Measurements from ENCODE around the gene SYNGR2.

Gene SYNGR2

DNA sequence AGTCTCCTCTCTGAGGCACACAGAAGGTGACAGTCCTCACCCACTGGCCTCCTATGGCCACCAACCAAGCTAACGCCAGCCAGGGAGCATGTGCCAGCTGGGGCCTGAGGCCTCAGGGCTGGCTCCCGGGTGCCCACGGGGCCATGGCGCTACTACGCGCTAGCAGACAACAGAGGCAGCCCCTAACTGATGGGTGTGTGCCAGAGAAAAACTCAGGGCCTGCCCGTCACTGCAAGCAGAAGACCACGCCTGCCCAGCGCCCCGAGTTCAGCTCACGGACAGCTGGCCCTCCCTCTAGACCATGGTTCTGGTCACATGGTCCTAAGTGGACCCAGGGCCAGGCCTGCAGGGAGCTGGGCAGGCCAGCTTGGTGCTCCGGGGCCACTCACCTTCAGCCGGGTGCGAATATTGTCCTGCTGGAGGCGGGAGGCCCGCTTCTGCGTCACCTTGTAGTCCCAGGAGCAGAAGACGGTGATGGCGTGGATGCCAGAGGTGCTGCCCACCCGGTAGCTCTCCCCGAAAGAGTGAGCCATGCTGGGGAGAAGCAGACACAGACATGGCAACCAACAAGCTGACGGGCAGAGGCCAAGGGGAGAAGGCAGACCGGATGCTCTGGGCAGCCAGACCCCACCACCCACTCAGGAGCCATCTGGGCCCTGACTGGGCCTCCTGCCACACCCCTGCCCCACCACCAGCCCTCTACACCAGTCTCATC is 46.0 kb upstream of the SYNGR2 start:
- TF ChIP-seq POLR2AphosphoS5 (IDR thresholded peaks at IDR 0.05; ENCODE audit: low read depth, low read length), result no peak
- no peak for TF ChIP-seq SIN3A (IDR thresholded peaks at IDR 0.05; ENCODE audit: borderline replicate concordance, insufficient read depth, low read length)
- TF ChIP-seq, protein P1, sequence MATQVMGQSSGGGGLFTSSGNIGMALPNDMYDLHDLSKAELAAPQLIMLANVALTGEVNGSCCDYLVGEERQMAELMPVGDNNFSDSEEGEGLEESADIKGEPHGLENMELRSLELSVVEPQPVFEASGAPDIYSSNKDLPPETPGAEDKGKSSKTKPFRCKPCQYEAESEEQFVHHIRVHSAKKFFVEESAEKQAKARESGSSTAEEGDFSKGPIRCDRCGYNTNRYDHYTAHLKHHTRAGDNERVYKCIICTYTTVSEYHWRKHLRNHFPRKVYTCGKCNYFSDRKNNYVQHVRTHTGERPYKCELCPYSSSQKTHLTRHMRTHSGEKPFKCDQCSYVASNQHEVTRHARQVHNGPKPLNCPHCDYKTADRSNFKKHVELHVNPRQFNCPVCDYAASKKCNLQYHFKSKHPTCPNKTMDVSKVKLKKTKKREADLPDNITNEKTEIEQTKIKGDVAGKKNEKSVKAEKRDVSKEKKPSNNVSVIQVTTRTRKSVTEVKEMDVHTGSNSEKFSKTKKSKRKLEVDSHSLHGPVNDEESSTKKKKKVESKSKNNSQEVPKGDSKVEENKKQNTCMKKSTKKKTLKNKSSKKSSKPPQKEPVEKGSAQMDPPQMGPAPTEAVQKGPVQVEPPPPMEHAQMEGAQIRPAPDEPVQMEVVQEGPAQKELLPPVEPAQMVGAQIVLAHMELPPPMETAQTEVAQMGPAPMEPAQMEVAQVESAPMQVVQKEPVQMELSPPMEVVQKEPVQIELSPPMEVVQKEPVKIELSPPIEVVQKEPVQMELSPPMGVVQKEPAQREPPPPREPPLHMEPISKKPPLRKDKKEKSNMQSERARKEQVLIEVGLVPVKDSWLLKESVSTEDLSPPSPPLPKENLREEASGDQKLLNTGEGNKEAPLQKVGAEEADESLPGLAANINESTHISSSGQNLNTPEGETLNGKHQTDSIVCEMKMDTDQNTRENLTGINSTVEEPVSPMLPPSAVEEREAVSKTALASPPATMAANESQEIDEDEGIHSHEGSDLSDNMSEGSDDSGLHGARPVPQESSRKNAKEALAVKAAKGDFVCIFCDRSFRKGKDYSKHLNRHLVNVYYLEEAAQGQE (IDR thresholded peaks at IDR 0.05; ENCODE audit: insufficient read depth in 1 of 2, low read depth in 2 of 2, low read length in 2 of 2), result no peak

DNA sequence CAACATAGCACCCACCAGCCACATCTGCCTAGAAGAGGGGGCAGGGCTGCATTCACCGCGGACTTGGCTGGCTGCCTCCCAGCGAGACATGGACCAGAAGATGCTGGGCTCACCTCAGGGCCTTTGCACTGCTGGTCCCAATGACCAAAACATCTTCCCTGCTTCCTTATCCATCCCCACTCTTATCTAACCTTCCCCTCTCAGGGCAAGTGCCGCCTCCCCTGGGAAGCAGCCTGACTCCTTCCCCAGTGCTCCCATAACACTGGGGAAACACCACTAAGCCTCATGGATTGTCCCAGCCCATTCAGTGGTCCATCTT is 45.5 kb upstream of the SYNGR2 start:
- no peak for TF ChIP-seq FOXP2 (optimal IDR thresholded peaks at IDR 0.05; ENCODE audit: borderline replicate concordance, extremely low read depth, extremely low read length, insufficient read depth)
- TF ChIP-seq, protein P1 (IDR thresholded peaks at IDR 0.05; ENCODE audit: insufficient read depth in 1 of 2, low read depth in 2 of 2, low read length in 2 of 2), result no peak
- TF ChIP-seq POLR2AphosphoS5 (IDR thresholded peaks at IDR 0.05; ENCODE audit: low read depth, low read length), result no peak
- TF ChIP-seq SIN3A (IDR thresholded peaks at IDR 0.05; ENCODE audit: borderline replicate concordance, insufficient read depth, low read length), result no peak
- TF ChIP-seq TAF1 (IDR thresholded peaks at IDR 0.05; ENCODE audit: borderline replicate concordance, insufficient read depth, low read length), result no peak

DNA sequence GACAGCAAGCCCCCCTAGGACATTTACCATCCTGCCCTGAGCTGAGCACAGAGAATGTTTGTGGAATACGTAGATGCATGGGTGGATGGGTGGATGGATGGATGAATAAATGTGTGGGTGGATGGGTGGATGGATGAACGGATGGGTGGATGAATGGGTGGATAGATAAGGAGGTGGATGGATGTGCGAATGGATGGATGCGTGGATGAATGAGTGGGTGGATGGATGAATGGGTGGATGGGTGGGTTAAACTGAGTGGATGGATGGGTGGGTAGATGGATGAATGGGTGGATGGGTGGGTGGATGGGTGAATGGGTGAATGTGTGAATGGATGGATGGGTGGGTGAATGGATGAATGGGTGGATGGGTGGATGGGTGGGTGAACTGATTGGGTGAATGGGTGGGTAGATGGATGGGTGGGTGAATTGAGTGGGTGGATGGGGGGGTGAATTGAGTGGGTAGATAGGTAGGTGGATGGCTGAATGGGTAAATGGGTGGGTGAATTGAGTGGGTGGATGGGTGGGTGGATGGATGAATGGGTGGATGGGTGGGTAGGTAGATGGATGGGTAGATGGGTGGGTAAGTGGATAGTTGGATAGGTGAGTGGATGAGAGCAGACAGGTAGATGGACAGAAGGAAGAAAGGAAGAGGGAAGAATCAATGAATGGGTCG is 45.0 kb upstream of the SYNGR2 start:
- no peak for TF ChIP-seq FOXP2 (optimal IDR thresholded peaks at IDR 0.05; ENCODE audit: borderline replicate concordance, extremely low read depth, extremely low read length, insufficient read depth)

DNA sequence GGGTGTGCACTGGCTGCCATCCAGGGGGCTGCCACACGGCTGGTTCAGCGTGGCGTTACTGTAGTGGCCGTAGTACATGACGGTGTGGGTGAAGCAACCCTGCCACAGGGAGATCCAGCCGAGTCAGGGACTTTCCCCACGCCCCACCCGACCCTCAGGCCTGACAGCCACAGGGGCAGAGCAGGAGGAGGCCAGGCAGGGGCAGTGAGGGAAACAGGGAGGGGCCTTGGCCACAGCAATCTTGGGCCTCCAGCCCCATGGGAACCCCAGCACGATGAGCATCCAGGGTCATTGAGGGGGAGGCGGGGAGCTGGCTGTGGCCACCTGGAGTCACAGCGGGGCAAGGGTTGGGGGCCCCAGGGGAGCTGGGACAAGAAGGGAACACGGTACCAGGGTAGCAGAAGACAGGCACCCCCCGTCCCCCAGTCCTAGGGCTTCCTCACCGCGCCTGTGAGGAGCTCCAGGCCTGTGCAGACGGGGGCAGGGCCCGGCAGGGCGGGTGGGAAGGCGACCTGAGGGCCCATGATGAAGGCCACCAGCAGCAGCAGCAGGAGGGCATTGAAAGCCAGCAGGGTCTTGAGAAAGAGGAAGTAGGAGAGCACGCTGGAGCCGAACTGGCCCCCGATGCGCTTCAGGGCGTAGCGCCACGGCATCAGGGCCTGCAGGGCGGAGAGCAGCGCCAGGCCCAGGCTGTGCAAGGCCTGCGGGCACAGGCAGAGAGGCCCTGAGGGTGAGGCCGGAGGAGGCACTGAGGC is 44.1 kb upstream of the SYNGR2 start:
- TF ChIP-seq TAF1 (IDR thresholded peaks at IDR 0.05; ENCODE audit: borderline replicate concordance, insufficient read depth, low read length), result no peak

DNA sequence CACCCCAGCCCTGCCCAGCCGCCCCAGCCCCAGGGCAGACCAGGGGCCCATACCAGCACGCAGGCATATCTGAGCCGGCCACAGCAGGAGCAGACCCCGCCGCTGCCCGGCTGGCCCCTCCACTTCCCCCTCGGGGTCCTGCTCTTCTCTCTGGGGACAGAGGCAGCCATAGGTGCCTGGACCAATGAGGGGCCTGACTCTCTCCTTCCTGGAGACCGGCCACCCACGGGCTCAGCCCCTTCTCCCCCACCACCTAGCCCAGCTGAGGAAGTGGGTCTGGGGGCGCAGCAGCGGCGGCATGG is 43.6 kb upstream of the SYNGR2 start:
- TF ChIP-seq SIN3A (IDR thresholded peaks at IDR 0.05; ENCODE audit: borderline replicate concordance, insufficient read depth, low read length), result no peak
- no peak for TF ChIP-seq POLR2AphosphoS5 (IDR thresholded peaks at IDR 0.05; ENCODE audit: low read depth, low read length)
- TF ChIP-seq TAF1 (IDR thresholded peaks at IDR 0.05; ENCODE audit: borderline replicate concordance, insufficient read depth, low read length), result no peak
- TF ChIP-seq FOXP2 (optimal IDR thresholded peaks at IDR 0.05; ENCODE audit: borderline replicate concordance, extremely low read depth, extremely low read length, insufficient read depth), result no peak
- TF ChIP-seq, protein P1 (IDR thresholded peaks at IDR 0.05; ENCODE audit: insufficient read depth in 1 of 2, low read depth in 2 of 2, low read length in 2 of 2), result no peak

DNA sequence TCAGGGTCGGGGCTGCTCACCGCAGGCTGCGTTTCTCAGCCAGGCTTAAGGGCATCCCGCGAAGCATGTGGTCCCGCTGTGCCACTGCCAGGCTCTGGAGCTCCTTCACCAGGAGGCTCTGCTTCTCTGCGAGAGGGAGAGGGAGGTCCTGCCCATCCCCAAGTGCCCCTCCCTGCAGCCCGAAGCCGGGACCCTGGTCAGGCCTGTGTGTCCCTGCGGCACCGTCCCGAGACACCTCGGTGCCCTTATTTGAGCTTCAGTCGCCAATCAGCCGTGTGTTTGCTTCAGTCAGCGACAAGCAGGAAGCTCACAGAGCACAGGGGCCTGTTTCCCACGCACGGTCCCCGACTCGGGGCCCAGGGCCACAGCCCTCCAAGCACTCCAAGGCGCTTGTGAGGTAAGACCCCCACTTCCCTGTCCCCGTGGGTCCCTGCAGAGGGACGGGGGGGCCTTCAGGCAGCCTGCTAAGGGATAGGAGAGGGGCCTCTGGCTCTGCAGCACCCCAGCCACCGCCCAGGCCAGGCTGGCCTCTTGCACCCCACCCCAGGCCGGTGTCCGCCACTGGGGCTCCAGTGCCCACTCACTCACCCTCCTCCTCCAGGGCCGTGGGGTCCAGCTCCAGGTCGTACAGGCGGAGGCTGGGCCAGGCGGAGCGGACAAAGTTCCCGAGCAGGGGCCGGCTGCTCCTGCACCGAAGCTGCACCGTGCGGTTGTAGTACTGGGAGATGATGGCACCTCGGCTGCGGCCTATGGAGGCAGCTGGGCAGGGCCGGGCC is 43.1 kb upstream of the SYNGR2 start:
- TF ChIP-seq SIN3A (IDR thresholded peaks at IDR 0.05; ENCODE audit: borderline replicate concordance, insufficient read depth, low read length), result no peak
- TF ChIP-seq, protein P1 (IDR thresholded peaks at IDR 0.05; ENCODE audit: insufficient read depth in 1 of 2, low read depth in 2 of 2, low read length in 2 of 2), result no peak
- TF ChIP-seq FOXP2 (optimal IDR thresholded peaks at IDR 0.05; ENCODE audit: borderline replicate concordance, extremely low read depth, extremely low read length, insufficient read depth), result no peak
- no peak for TF ChIP-seq POLR2AphosphoS5 (IDR thresholded peaks at IDR 0.05; ENCODE audit: low read depth, low read length)
- TF ChIP-seq TAF1 (IDR thresholded peaks at IDR 0.05; ENCODE audit: borderline replicate concordance, insufficient read depth, low read length), result no peak
